Osteocyte (in vitro differentiated cells): ENCODE results near the gene PXK. TPM values are rescaled to one million over a fixed set of nuclear protein-coding genes. Genes with fewer than 3 reads are reported as not detected.

Experiments used
- DNase-seq: peaks from one replicate; pipeline ENCODE4 v3.0.0; 2021; ENCODE audit warnings: mixed read lengths; ENCODE audit not compliant: unreplicated experiment; ENCODE audit errors: extremely low spot score
- H3K27ac Mint-ChIP-seq: one replicate; pipeline ENCODE4 v1.8.0; 2021; ENCODE audit warnings: mild to moderate bottlenecking, mixed read lengths; ENCODE audit not compliant: unreplicated experiment
- H3K27me3 Mint-ChIP-seq: one replicate; pipeline ENCODE4 v1.8.0; 2021; ENCODE audit warnings: mixed read lengths; ENCODE audit not compliant: unreplicated experiment
- H3K36me3 Mint-ChIP-seq: one replicate; pipeline ENCODE4 v1.8.0; 2021; ENCODE audit warnings: mixed read lengths; ENCODE audit not compliant: unreplicated experiment
- H3K4me1 Mint-ChIP-seq: one replicate; pipeline ENCODE4 v1.8.0; 2021; ENCODE audit warnings: mixed read lengths; ENCODE audit not compliant: unreplicated experiment
- H3K4me3 Mint-ChIP-seq: one replicate; pipeline ENCODE4 v1.8.0; 2021; ENCODE audit warnings: mild to moderate bottlenecking, moderate library complexity, mixed read lengths; ENCODE audit not compliant: unreplicated experiment
- H3K9me3 Mint-ChIP-seq: one replicate; pipeline ENCODE4 v1.8.0; 2021; ENCODE audit warnings: mixed read lengths; ENCODE audit not compliant: unreplicated experiment
- total RNA-seq: library from RNA; stranded (reverse); gene quantifications from 2 replicates; pipeline ENCODE4 v1.2.1, GENCODE V29; 2021
- TF ChIP-seq, protein P1 (sequence below): fragments of 200-600 bp; sonication (generic); IDR thresholded peaks from 2 replicates; pipeline ENCODE4 v1.5.0; 2021; ENCODE audit warnings: antibody characterized with exemption, mild to moderate bottlenecking, moderate library complexity

Gene PXK
- total RNA-seq, 1 donor from 2014 or later: 39.1 TPM

DNA sequence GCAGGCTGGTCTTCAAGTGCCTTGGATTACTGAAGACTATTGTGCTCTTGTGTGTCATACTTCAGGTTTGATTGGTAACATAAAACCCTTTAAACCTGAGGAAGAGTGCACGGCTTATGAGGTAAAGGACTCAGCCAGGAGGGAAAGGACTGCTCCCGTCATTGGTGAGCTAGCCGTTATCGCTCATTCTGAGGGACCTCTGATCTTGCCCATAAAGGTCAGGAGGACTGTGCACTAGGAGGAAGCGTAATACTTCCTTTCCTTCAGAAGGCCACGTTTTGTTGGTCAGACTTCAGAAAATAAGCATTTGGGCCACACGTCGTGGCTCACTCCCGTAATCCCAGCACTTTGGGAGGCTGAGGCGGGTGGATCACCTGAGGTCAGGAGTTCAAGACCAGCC is 37.7 kb downstream of the PXK start:
- Mint-ChIP-seq H3K27ac (no peak overlapping the region), H3K9me3 (no peaks in the 10 kb centered on the region), H3K4me1 (peaks cover 12% of the 10 kb centered on the region), H3K36me3 (peaks cover 10% of the 10 kb centered on the region), H3K27me3 (no peaks in the 10 kb centered on the region), H3K4me3 (no peak overlapping the region)
- TF ChIP-seq, protein P1, sequence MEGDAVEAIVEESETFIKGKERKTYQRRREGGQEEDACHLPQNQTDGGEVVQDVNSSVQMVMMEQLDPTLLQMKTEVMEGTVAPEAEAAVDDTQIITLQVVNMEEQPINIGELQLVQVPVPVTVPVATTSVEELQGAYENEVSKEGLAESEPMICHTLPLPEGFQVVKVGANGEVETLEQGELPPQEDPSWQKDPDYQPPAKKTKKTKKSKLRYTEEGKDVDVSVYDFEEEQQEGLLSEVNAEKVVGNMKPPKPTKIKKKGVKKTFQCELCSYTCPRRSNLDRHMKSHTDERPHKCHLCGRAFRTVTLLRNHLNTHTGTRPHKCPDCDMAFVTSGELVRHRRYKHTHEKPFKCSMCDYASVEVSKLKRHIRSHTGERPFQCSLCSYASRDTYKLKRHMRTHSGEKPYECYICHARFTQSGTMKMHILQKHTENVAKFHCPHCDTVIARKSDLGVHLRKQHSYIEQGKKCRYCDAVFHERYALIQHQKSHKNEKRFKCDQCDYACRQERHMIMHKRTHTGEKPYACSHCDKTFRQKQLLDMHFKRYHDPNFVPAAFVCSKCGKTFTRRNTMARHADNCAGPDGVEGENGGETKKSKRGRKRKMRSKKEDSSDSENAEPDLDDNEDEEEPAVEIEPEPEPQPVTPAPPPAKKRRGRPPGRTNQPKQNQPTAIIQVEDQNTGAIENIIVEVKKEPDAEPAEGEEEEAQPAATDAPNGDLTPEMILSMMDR: no peak
- DNase-seq: no peak

DNA sequence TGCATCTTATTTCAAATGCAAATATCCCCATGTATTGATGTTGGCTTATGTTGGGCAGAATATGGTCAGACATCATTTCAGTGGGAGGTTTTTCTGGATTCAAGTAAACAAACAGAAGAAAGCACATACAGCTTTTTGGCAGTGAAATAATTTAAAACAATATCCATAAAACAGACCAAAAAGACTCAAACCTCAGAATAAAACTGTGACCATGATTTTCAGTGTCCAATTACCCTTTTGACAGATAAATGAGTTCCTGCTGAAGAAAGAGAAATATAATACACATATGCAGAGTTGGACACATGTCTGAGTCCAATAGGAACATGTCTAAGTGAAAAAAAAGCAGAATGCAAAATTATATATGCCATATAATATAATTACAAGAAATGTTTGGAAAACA is 39.1 kb downstream of the PXK start:
- Mint-ChIP-seq H3K36me3 (peaks cover 5% of the 10 kb centered on the region), H3K27me3 (no peaks in the 10 kb centered on the region), H3K4me1 (peaks cover 12% of the 10 kb centered on the region), H3K9me3 (no peaks in the 10 kb centered on the region), H3K27ac (no peak overlapping the region), H3K4me3 (no peak overlapping the region)
- DNase-seq: no peak
- TF ChIP-seq, protein P1: no peak

DNA sequence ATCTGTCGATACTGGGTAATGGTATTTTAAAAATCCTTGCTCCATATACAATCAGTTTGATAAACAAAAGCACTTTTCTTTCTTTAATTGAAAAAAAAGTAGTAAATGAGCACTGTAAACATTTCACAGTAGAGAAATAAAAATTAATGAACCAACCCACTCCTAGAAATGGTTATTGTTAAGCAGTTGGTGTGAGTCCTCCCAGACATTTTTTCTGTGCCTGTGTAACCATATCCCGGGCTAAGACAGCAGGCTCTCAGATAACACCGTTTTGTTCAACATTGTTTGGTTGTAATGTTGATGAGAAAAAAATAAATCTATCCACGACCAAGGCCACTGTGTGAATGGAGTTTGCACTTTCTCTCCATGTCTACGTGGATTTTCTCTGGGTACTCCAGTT is 42.6 kb downstream of the PXK start:
- H3K27ac Mint-ChIP-seq: peak overlapping the region; percentile 7
- TF ChIP-seq, protein P1: no peak

DNA sequence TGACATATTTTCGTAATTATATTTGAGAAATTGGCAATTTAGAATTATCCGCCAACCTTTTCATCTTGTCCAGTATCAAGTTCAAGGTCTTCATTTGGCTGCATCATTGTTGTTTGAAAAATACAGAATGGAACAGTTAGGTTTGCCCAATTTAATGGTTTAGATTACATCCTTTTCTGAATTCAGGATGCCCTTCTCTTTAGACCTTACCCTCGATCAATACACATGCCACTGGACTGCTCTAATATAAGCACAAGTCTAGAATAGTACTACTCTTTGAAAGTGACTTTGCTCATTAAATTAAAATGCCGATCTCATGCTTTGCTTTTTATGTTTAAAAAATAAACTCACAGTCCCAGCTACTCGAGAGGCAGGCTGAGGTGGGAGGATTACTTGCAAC is 44.5 kb downstream of the PXK start:
- Mint-ChIP-seq H3K4me1 (peaks cover 15% of the 10 kb centered on the region), H3K36me3 (no peaks in the 10 kb centered on the region), H3K4me3 (no peak overlapping the region), H3K9me3 (no peaks in the 10 kb centered on the region), H3K27ac (no peak overlapping the region), H3K27me3 (no peaks in the 10 kb centered on the region)
- no peak for DNase-seq
- TF ChIP-seq, protein P1: no peak

More for the DNA sequence above, 42.6 kb downstream of the PXK start:
- Mint-ChIP-seq H3K4me1 (peaks cover 13% of the 10 kb centered on the region), H3K4me3 (no peak overlapping the region), H3K27me3 (no peaks in the 10 kb centered on the region), H3K9me3 (no peaks in the 10 kb centered on the region), H3K36me3 (peaks cover 3% of the 10 kb centered on the region)
- no peak for DNase-seq

DNA sequence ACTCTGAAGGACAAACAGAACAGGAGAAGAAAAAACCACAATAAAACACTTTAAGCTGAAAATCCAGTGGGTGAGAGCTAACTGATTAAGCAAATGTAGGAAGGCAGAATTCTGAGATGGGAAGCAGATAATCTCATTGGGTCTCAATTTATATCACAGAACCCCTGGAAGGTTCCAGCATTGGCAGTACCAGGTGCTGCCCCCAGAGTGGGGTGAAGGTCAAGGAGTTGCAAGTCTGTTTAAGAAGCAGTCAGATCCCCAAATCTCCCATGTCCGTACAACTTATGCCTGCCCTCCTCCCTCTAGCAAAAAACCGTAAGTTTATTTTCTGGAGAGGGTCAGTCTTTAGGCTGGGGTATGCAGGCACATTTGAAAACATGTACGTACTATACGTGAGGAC is 45.1 kb downstream of the PXK start:
- no peak overlapping the region for H3K4me3 Mint-ChIP-seq
- TF ChIP-seq, protein P1: no peak
- no peak overlapping the region for H3K27ac Mint-ChIP-seq

More for the DNA sequence above, 45.1 kb downstream of the PXK start:
- no peak for DNase-seq
- Mint-ChIP-seq H3K27me3 (no peaks in the 10 kb centered on the region), H3K9me3 (no peaks in the 10 kb centered on the region), H3K4me1 (peaks cover 20% of the 10 kb centered on the region), H3K36me3 (no peaks in the 10 kb centered on the region)
